ENCODE results near the gene KIF26B.

DNA sequence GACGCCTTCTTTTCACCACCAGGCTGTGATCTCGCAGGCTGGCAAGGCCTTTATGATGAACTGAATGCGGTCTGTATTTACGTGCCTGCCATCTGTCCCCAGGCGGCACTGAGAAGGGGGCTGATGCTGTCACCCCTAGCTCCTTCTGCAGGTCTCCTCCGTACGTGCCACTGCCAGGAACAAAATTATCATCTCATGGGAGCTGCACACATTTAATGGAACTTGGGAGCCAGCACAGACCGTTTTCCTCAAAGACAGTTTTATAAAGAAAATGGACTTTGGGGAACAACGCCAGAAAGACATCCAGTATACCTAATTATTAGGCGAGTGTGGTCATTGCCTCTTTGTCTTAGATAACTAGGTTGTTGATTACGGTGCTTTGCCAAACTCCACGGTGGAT, 434.5 kb downstream of the KIF26B start:
- TF ChIP-seq, protein P1, sequence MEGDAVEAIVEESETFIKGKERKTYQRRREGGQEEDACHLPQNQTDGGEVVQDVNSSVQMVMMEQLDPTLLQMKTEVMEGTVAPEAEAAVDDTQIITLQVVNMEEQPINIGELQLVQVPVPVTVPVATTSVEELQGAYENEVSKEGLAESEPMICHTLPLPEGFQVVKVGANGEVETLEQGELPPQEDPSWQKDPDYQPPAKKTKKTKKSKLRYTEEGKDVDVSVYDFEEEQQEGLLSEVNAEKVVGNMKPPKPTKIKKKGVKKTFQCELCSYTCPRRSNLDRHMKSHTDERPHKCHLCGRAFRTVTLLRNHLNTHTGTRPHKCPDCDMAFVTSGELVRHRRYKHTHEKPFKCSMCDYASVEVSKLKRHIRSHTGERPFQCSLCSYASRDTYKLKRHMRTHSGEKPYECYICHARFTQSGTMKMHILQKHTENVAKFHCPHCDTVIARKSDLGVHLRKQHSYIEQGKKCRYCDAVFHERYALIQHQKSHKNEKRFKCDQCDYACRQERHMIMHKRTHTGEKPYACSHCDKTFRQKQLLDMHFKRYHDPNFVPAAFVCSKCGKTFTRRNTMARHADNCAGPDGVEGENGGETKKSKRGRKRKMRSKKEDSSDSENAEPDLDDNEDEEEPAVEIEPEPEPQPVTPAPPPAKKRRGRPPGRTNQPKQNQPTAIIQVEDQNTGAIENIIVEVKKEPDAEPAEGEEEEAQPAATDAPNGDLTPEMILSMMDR (IDR thresholded peaks at IDR 0.05): no peak
- TF ChIP-seq POLR2A (IDR thresholded peaks at IDR 0.05) (no peak), POLR2AphosphoS5 (IDR thresholded peaks at IDR 0.05; ENCODE audit: insufficient read depth in 1 of 2, low read depth in 1 of 2) (no peak)
